ENCODE data around the gene UPK2.

UPK2 gene

GRCh38 chr11:118956094-118956846, at the start of gene UPK2:
Gene UPK2 (plus strand): TSS chr11:118956298. CDS start chr11:118956351, 53 bp downstream.
- DNase-seq (ENCODE audit: low read depth), result peak; percentile 80

DNA sequence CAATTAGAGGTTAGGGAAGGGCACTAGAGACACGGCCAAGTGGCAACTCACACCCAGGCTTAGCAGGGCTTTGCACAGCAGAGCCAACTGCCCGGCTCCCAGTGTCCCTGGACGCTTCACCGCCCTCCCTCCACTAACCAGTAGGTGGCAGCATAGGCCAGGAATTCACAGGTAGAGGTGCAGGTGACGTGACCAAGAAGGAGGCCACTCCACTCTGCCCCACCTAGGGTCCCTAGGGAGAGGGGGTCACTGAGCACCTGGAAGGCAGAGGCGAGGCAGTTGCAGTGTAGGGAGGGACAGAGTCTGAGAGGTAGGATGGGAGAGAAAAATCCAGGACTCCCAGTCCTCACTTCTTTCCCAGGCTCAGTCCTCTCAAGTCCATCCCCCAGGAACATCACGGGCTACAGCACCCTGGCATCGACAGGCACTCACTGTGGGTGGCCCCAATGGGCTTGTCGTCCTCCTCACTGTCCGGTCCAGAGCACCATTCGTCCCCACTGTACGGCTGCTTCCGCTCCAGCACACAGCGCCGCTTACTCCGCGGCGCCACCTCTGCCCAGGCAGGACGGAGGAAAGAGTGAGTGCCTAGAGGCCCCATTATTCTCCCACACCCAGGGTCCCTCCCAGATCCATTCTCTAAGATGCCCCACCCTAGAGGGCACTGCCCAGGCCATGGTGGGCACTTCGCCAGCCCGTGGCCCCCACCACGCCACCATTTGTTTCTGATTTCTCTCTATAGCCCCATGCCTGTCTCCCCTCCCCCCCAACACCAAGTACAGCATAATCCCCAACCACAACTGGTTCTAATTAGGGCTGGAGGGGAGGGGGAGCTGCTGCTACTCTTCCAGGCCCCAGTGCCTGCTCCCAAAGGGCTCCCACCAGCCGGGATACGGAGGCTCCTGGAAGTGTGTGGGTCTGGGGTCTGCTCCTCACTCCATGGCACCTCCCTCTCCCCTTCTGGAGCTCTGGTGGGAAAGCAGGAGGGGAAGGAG, 48.8 kb upstream of the UPK2 start:
- DNase-seq (ENCODE audit: low read depth), result peak; percentile 85

- no peak for DNase-seq (ENCODE audit: low read depth)
Measured at GRCh38 chr11:118908264-118908663, 47.8 kb upstream of the UPK2 start.

DNA sequence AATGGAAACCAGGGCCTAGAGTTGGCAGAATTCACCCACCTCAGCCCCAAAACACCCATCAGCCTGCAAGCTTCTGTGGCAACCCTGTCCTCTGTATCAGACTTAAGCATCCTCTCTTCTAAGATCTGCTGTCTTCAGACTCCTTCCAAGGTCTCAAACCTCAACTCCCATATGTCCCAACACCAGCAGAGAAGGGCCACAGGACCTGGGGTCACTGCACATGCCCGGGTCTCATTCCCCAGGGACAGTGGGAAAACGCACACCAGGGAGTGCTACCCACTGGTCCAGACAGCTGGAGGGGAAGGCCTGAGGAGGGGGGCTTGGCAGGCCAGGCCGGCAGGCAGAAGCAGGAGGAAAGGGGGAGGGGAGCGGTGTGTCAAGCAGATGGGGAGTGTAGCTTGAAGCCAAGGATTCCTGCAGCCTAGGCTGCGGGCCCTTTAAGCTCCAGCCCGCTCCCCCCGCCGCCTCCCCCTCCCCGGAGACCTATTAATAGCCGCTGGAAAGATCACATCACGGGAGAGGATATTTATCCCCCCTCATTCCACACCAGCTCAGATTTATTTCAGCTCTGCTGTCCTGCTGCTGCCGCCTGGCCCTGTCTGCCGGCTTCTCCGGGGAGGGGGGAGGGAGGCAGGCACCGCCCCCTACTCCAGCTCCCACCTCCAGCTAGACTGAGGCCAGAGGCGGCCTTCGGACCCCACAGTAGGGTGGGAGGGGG, 47.0 kb upstream of the UPK2 start:
- DNase-seq (ENCODE audit: low read depth), result no peak

GRCh38 chr11:118909619-118910308, 46.3 kb upstream of the UPK2 start:
- DNase-seq (ENCODE audit: low read depth), result no peak

GRCh38 chr11:118910309-118911112, 45.6 kb upstream of the UPK2 start:
- no peak for DNase-seq (ENCODE audit: low read depth)

DNA sequence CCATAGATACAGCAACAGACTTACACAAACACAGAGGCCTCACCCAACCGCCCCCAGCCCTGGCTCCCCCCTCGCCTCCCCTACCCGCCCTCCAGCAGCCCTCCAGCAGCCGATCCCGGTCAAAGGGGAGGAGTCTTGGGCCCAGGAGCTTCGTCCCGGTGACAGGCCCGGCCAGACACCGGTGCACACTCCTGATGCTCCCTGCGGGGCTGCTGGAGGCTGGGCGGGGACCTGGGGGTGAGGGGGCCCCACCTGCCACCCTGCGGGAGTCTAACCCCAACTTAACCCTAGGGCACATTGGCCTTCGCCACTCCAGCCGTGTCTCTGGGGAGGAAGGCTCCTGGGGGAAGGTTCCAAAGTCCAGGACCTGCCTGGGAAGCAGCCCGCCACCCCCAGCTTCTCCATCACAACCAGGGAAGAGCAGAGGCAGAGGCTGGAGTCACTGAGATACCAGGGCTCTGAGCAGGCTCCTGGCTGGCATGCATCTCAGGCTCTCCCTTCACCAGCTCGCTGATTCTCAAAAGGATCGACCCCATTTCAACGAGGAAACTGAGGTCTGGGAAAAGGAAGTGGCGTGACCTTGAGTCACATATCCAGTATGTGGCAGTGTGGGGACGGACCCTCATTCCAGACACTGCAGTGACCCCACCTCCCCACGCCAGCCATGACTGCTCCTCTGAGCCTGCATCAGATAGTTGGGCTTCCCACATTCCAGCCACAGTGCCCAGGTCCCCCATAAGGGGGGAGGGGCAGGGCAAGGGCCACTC, 44.8 kb upstream of the UPK2 start:
- DNase-seq (ENCODE audit: low read depth), result no peak

DNA sequence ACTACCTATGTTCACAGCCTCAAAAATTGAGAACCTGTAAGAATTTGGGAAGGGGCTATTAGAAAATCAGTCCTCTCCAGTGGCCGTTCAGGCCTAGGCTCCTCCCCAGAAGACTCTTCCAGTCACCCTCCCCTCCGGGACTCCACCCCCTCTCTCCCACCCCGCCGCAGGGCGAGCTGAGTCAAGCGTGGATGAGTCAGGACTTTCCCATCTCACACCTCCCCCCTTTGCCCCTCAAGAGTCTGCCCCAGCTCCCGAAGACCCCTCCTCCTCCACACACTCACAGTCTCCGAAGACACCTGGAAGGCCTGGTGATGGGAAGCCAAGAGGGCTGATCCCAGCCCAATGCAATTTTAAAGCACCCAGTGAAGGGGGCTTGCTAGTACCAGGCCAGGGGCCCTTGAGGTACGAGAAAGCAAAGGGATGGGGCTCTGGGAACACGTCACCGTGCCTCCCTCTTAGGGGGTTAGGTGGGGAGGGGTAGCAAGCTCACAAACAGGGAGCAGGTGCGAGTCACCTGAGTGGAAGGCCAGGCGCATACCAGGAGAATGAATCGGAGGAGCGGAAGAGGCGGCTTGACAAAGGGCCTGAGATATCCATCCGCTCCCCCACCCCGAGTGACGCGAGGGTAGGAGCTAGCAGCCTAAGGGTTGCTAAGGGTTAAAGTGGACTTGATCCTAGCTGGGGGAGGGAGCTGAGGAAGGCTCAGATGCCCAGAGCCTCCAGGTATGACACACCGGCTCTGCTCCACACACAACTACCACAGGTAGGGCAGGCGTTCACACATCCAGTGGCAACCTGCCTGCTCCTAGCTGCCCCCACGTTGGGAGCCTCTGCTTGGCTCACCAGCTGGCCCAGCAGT, 44.0 kb upstream of the UPK2 start:
- DNase-seq (ENCODE audit: low read depth), result peak; percentile 70

DNA sequence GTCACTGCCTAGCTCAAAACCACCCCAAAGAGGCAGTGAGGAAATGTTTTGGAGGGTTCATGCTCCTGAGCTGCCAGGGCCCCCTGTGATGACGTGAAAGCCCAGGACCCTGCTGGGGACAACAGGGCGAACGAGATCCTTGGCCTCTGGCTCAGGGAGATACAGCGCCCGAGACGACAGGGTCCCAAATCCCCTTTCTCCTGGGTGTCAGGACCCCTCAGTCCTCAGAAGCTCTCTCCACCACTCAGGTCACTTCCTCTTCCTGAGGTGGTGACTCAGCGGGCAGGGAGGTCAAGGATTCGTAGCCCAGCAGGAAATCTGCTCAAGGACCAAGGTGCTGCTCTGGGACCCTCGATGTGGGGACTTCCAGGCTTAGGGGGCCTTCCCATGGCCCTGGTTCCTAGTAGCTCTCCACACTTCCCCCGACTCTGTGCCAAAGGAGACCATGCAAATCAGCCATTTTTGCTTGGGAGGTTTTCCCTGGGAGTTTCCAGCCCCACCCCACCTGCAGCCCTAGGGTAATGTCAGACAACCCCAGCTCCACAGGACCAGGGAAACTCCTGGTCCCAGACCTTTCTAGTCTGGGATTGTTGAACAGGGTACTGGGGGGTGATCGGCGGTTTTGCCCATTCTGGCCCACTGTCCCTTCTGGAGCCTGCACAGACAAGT, 43.2 kb upstream of the UPK2 start:
- no peak for DNase-seq (ENCODE audit: low read depth)

DNA sequence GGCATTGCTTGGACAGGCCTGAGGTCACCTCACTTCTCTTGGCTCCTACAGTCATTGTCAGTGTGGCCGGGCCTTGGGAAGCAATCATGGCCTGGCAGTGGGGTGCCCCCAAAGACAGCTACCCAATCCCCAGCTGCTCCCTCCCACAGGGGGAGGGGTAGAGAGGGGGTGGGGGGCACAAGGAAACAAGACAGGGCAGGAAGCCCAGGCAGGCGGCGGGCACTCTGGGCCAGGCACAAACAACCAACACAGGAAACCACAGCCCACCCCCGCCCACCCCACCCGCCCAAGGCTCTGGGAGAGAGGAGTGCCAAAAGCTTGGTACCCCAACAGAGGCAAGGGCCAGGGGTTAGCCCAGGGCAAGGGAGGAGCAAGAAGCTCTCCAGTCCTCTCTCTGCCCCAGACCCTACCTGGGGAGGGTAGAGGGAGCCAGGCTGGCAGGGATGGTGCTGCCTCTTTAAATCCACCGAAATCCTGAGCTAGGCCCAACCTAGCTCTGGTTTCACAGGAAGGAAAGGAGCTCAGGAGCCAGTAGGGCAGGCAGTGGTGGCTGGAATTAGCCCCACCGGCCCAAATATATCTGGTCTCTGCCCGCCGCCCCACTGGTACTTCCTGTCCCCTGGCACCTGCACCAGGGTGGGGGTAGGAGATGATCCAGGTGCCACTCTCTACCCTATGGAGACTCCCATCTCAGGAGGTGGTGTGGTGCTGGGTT, 42.5 kb upstream of the UPK2 start:
- DNase-seq (ENCODE audit: low read depth), result no peak

GRCh38 chr11:118914178-118914918, 41.8 kb upstream of the UPK2 start:
- DNase-seq (ENCODE audit: low read depth), result no peak

DNA sequence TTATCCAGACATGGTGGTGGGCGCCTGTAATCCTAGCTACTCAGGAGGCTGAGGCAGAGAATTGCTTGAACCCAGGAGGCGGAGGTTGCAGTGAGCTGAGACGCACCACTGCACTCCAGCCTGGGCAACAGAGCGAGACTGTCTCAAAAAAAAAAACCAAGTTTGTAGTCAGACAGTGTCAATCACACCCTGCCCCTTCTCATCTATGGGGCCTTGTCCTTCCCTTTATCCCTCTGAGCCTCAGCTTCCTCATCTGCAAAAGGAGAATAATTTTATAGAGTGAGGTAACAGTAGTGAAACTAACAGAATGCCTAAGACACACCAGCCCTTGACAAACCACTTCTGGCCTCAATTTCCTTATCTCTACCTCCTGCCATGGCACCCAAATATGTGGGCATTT, 41.1 kb upstream of the UPK2 start:
- DNase-seq (ENCODE audit: low read depth), result no peak

- no peak for DNase-seq (ENCODE audit: low read depth)
Measured at GRCh38 chr11:118915396-118915795, 40.7 kb upstream of the UPK2 start.

- DNase-seq (ENCODE audit: low read depth), result no peak
Measured at GRCh38 chr11:118915941-118916841, 39.9 kb upstream of the UPK2 start.

GRCh38 chr11:118916842-118917388, 39.2 kb upstream of the UPK2 start:
- DNase-seq (ENCODE audit: low read depth), result no peak
